SK-N-SH treated with all-trans-retinoic acid at 6 μM for 48 hours (cell line): ENCODE data around the gene SH3PXD2A.

Experiments
- ATAC-seq: fragments of 200-7000 bp; cut with Tn5 transposase; 3 replicates; pipeline ENCODE4 v1.9.1; 2020; ENCODE audit warnings: mild to moderate bottlenecking, moderate library complexity
- ARNTL ChIP-seq: fragments of 450-650 bp; formaldehyde crosslinking; IDR thresholded peaks from 2 replicates; pipeline ENCODE4 v1.5.0; 2020; ENCODE audit warnings: low read depth, mild to moderate bottlenecking, moderate library complexity, borderline replicate concordance
- BACH2 ChIP-seq: fragments of 250-450 bp; sonication (Bioruptor Pico); IDR thresholded peaks from 2 replicates; pipeline ENCODE4 v1.9.0; 2021; ENCODE audit warnings: mild to moderate bottlenecking, borderline replicate concordance
- CSDC2 ChIP-seq: fragments of 250-450 bp; sonication (Bioruptor Pico); IDR thresholded peaks from 2 replicates; pipeline ENCODE4 v1.5.0; 2020; ENCODE audit warnings: mild to moderate bottlenecking, moderate library complexity
- CSRNP3 ChIP-seq: fragments of 250-450 bp; sonication (Bioruptor Pico); IDR thresholded peaks from 2 replicates; pipeline ENCODE4 v1.5.1; 2021; ENCODE audit warnings: mild to moderate bottlenecking, moderate library complexity
- ESRRG ChIP-seq: fragments of 250-450 bp; sonication (Bioruptor Pico); IDR thresholded peaks from 2 replicates; pipeline ENCODE4 v1.6.1; 2021; ENCODE audit warnings: mild to moderate bottlenecking
- GLIS3 ChIP-seq: fragments of 250-450 bp; sonication (Bioruptor Pico); IDR thresholded peaks from 2 replicates; pipeline ENCODE4 v1.5.0; 2020; ENCODE audit warnings: mild to moderate bottlenecking, moderate library complexity
- ISL1 ChIP-seq: fragments of 250-450 bp; sonication (Bioruptor Pico); IDR thresholded peaks from 2 replicates; pipeline ENCODE4 v2.1.2; 2022; ENCODE audit warnings: mild to moderate bottlenecking, moderate library complexity
- OSR1 ChIP-seq: fragments of 250-450 bp; sonication (Bioruptor Pico); IDR thresholded peaks from 2 replicates; pipeline ENCODE4 v1.8.0; 2022; ENCODE audit warnings: moderate library complexity, mild to moderate bottlenecking, inconsistent platforms
- PATZ1 ChIP-seq: fragments of 250-450 bp; sonication (Bioruptor Pico); IDR thresholded peaks from 2 replicates; pipeline ENCODE4 v1.8.0; 2020; ENCODE audit warnings: mild to moderate bottlenecking, moderate library complexity, borderline replicate concordance
- POU6F1 ChIP-seq: fragments of 250-450 bp; sonication (Bioruptor Pico); IDR thresholded peaks from 2 replicates; pipeline ENCODE4 v1.8.0; 2021; ENCODE audit warnings: low read depth, mild to moderate bottlenecking, moderate library complexity, borderline replicate concordance
- PPARA ChIP-seq: fragments of 250-450 bp; sonication (Bioruptor Pico); IDR thresholded peaks from 2 replicates; pipeline ENCODE4 v1.5.0; 2020; ENCODE audit warnings: mild to moderate bottlenecking, borderline replicate concordance
- RARB ChIP-seq: fragments of 250-450 bp; sonication (Bioruptor Pico); IDR thresholded peaks from 2 replicates; pipeline ENCODE4 v1.8.0; 2021; ENCODE audit warnings: mild to moderate bottlenecking, moderate library complexity
- SNAI2 ChIP-seq: fragments of 250-450 bp; sonication (Bioruptor Pico); IDR thresholded peaks from 2 replicates; pipeline ENCODE4 v1.5.0; 2020; ENCODE audit warnings: mild to moderate bottlenecking, moderate library complexity
- TCF4 ChIP-seq: fragments of 250-450 bp; sonication (Bioruptor Pico); IDR thresholded peaks from 2 replicates; pipeline ENCODE4 v1.8.0; 2021; ENCODE audit warnings: mild to moderate bottlenecking, moderate library complexity, borderline replicate concordance
- TOX ChIP-seq: fragments of 250-450 bp; sonication (Bioruptor Pico); IDR thresholded peaks from 2 replicates; pipeline ENCODE4 v1.8.0; 2021; ENCODE audit warnings: mild to moderate bottlenecking, moderate library complexity, borderline replicate concordance
- TSHZ2 ChIP-seq: fragments of 250-450 bp; sonication (Bioruptor Pico); IDR thresholded peaks from 2 replicates; pipeline ENCODE4 v1.5.0; 2020; ENCODE audit warnings: mild to moderate bottlenecking, moderate library complexity
- ZC3H10 ChIP-seq: fragments of 250-450 bp; sonication (Bioruptor Pico); IDR thresholded peaks from 2 replicates; pipeline ENCODE4 v1.5.1; 2021; ENCODE audit warnings: mild to moderate bottlenecking, moderate library complexity
- ZFP3 ChIP-seq: fragments of 250-450 bp; sonication (Bioruptor Pico); IDR thresholded peaks from 2 replicates; pipeline ENCODE4 v1.5.0; 2020; ENCODE audit warnings: mild to moderate bottlenecking, moderate library complexity
- ZFP30 ChIP-seq: fragments of 450-650 bp; formaldehyde crosslinking; IDR thresholded peaks from 2 replicates; pipeline ENCODE4 v1.5.0; 2022; ENCODE audit warnings: mild to moderate bottlenecking, moderate library complexity
- ZNF565 ChIP-seq: fragments of 450-650 bp; formaldehyde crosslinking; conservative IDR thresholded peaks from 2 replicates; pipeline ENCODE4 v1.5.0; 2020; ENCODE audit warnings: low read depth, mild to moderate bottlenecking, moderate library complexity

The SH3PXD2A gene

GRCh38 chr10:103645141-103646054 lies 210.0 kb downstream of the SH3PXD2A start:
- no peak for TF ChIP-seq CSDC2
- no peak for TF ChIP-seq TSHZ2 (CRISPR knock-in tag)
- no peak for TF ChIP-seq SNAI2 (CRISPR knock-in tag)
- no peak for TF ChIP-seq ARNTL (CRISPR knock-in tag)
- TF ChIP-seq BACH2 (CRISPR knock-in tag): no peak
- no peak for TF ChIP-seq ZFP30
- no peak for TF ChIP-seq TCF4
- TF ChIP-seq POU6F1: no peak
- no peak for TF ChIP-seq TOX (CRISPR knock-in tag)
- no peak for TF ChIP-seq GLIS3 (CRISPR knock-in tag)
- TF ChIP-seq PPARA (CRISPR knock-in tag): no peak
- TF ChIP-seq ISL1 (CRISPR knock-in tag): no peak
- no peak for TF ChIP-seq ZFP3 (CRISPR knock-in tag)
- no peak for TF ChIP-seq ZNF565 (CRISPR knock-in tag)
- no peak for TF ChIP-seq ZC3H10 (CRISPR knock-in tag)
- TF ChIP-seq PATZ1 (CRISPR knock-in tag): no peak
- no peak for TF ChIP-seq RARB (CRISPR knock-in tag)
- no peak for TF ChIP-seq ESRRG (CRISPR knock-in tag)
- no peak for TF ChIP-seq CSRNP3 (CRISPR knock-in tag)
- TF ChIP-seq OSR1 (CRISPR knock-in tag): no peak
- peak; percentile 89 for ATAC-seq

GRCh38 chr10:103643381-103643780 lies 212.0 kb downstream of the SH3PXD2A start:
- no peak for ATAC-seq

More at GRCh38 chr10:103643381-103643780, 212.0 kb downstream of the SH3PXD2A start:
- TF ChIP-seq CSDC2 (no peak), ZC3H10 (CRISPR knock-in tag) (no peak), TSHZ2 (CRISPR knock-in tag) (no peak)
